Fibroblast of lung (primary cell): Measurements from ENCODE around the gene PCSK1. TPM values are rescaled to one million over a fixed set of nuclear protein-coding genes. Genes with fewer than 3 reads are reported as not detected.
"Not testable (repeated sequence)": the region's sequence is repeated elsewhere in the genome, so short reads cannot be mapped to it uniquely, and the experiment has no call there.

Experiments used
- DNase-seq, 2 donors: peaks; one replicate each; pipeline versions ENCODE4 v3.0.0 to v3.0.0-alpha.2; 2010; ENCODE audit warnings: low read depth in 2 of 2
- H2AFZ ChIP-seq: 2 replicates; pipeline ENCODE4 v1.5.1; 2012; ENCODE audit warnings: low read length, control low read depth, inconsistent platforms
- H3K27ac ChIP-seq: 2 replicates; pipeline ENCODE4 v1.5.1; 2011; ENCODE audit warnings: low read length, control low read depth; ENCODE audit not compliant: insufficient read depth
- H3K27me3 ChIP-seq: 2 replicates; pipeline ENCODE4 v1.5.1; 2011; ENCODE audit warnings: mild to moderate bottlenecking, low read length; ENCODE audit not compliant: control insufficient read depth, insufficient read depth
- H3K36me3 ChIP-seq: 2 replicates; pipeline ENCODE4 v1.5.1; 2011; ENCODE audit warnings: low read length; ENCODE audit not compliant: control insufficient read depth, insufficient read depth
- H3K4me1 ChIP-seq: 2 replicates; pipeline ENCODE4 v1.5.1; 2011; ENCODE audit warnings: low read length; ENCODE audit not compliant: control insufficient read depth, insufficient read depth; ENCODE audit errors: extremely low read depth
- H3K4me2 ChIP-seq: 2 replicates; pipeline ENCODE4 v1.5.1; 2011; ENCODE audit warnings: low read length, control low read depth; ENCODE audit not compliant: insufficient read depth; ENCODE audit errors: extremely low read depth
- H3K4me3 ChIP-seq, 4 experiments: fragments of 200-600 bp in 1 of 4; sonication (generic) in 1 of 4; replicated peaks in 1 of 4; 2 replicates each; pipeline ENCODE4 v1.5.1; 2011 to 2016; ENCODE audit warnings: low read length in 4 of 4, low read depth in 3 of 4, mild to moderate bottlenecking in 3 of 4, control low read depth in 2 of 4, inconsistent platforms in 1 of 4, mixed read lengths in 1 of 4; ENCODE audit not compliant: insufficient read depth in 1 of 4; ENCODE audit errors: control extremely low read depth in 1 of 4
- H3K79me2 ChIP-seq: 2 replicates; pipeline ENCODE4 v1.5.1; 2012; ENCODE audit warnings: mild to moderate bottlenecking, low read length, inconsistent platforms; ENCODE audit not compliant: control insufficient read depth, insufficient read depth
- H3K9ac ChIP-seq: 2 replicates; pipeline ENCODE4 v1.5.1; 2011; ENCODE audit warnings: mild to moderate bottlenecking, low read length, control low read depth; ENCODE audit not compliant: insufficient read depth
- H3K9me3 ChIP-seq: 2 replicates; pipeline ENCODE4 v1.5.1; 2012; ENCODE audit warnings: low read depth, low read length; ENCODE audit not compliant: control insufficient read depth, insufficient read depth
- H4K20me1 ChIP-seq: 2 replicates; pipeline ENCODE4 v1.5.1; 2011; ENCODE audit warnings: low read length; ENCODE audit not compliant: control insufficient read depth, insufficient read depth; ENCODE audit errors: extremely low read depth
- CTCF ChIP-seq, 2 donors: IDR thresholded peaks in 1 of 2; conservative IDR thresholded peaks in 1 of 2; 1 replicate in 1 of 2; 2 replicates in 1 of 2; pipeline ENCODE4 v1.5.1; 2011 to 2012; ENCODE audit warnings: low read length in 2 of 2, control low read depth in 1 of 2, inconsistent platforms in 1 of 2, low read depth in 1 of 2, mild to moderate bottlenecking in 1 of 2
- EZH2 ChIP-seq: IDR thresholded peaks from 2 replicates; pipeline ENCODE4 v1.5.1; 2012; ENCODE audit warnings: low read length, control low read depth, mild to moderate bottlenecking; ENCODE audit errors: missing control alignments
- polyA plus RNA-seq, 2 donors: library from polyadenylated mRNA; depleted of rRNA in 1 of 2; stranded (reverse) in 1 of 2; unstranded in 1 of 2; fragments of >200 nt; gene quantifications; 2 replicates each; pipeline ENCODE4 v1.2.1, GENCODE V29; 2011 to 2012; ENCODE audit warnings: missing spikeins in 1 of 2
- total RNA-seq: library from RNA; depleted of rRNA; stranded (reverse); fragments of >200 nt; gene quantifications from 2 replicates; pipeline ENCODE4 v1.2.1, GENCODE V29; 2014

PCSK1 gene
- total and polyA plus RNA-seq, 2 donors (not counting 1 experiment from before 2014, with no cell fraction given): not detected

- Histone ChIP-seq H2AFZ (no peak overlapping the region), H3K4me2 (no peak overlapping the region), H3K9ac (no peak overlapping the region), H3K27me3 (no peaks in the 10 kb centered on the region), H3K4me3 (no peak overlapping the region), H3K9me3 (no peaks in the 10 kb centered on the region), H3K4me1 (no peaks in the 10 kb centered on the region), H3K27ac (no peak overlapping the region), H4K20me1 (no peaks in the 10 kb centered on the region), H3K79me2 (no peaks in the 10 kb centered on the region), H3K36me3 (no peaks in the 10 kb centered on the region)
- no peak for TF ChIP-seq EZH2
- TF ChIP-seq CTCF (conservative IDR thresholded peaks at IDR 0.05 in 1 of 2, IDR thresholded peaks at IDR 0.05 in 1 of 2; ENCODE audit: low read depth in 1 of 2, low read length in 2 of 2): no peak
- no peak for DNase-seq
Measured at GRCh38 chr5:96404191-96404867, 28.7 kb downstream of the PCSK1 start.

GRCh38 chr5:96402500-96402899, 30.5 kb downstream of the PCSK1 start:
- no peaks in the 10 kb centered on the region for H4K20me1 ChIP-seq
- H3K79me2 ChIP-seq: no peaks in the 10 kb centered on the region
- no peaks in the 10 kb centered on the region for H3K4me1 ChIP-seq
- H3K27ac ChIP-seq: no peak overlapping the region
- no peak overlapping the region for H3K4me3 ChIP-seq
- no peak overlapping the region for H3K4me2 ChIP-seq
- TF ChIP-seq CTCF (conservative IDR thresholded peaks at IDR 0.05 in 1 of 2, IDR thresholded peaks at IDR 0.05 in 1 of 2; ENCODE audit: low read depth in 1 of 2, low read length in 2 of 2): no peak
- no peak for TF ChIP-seq EZH2
- no peaks in the 10 kb centered on the region for H3K27me3 ChIP-seq
- no peaks in the 10 kb centered on the region for H3K36me3 ChIP-seq
- no peak overlapping the region for H3K9ac ChIP-seq
- no peak for DNase-seq
- H2AFZ ChIP-seq: no peak overlapping the region
- H3K9me3 ChIP-seq: no peaks in the 10 kb centered on the region

GRCh38 chr5:96396878-96397277, 36.2 kb downstream of the PCSK1 start:
- no peaks in the 10 kb centered on the region for H3K4me1 ChIP-seq
- DNase-seq: no peak

GRCh38 chr5:96395295-96395694, 37.8 kb downstream of the PCSK1 start:
- not testable (repeated sequence) for H3K27ac ChIP-seq, H3K4me1 ChIP-seq, H3K36me3 ChIP-seq, H3K27me3 ChIP-seq, H3K4me3 ChIP-seq, H3K4me2 ChIP-seq, H3K9ac ChIP-seq, H4K20me1 ChIP-seq, H3K9me3 ChIP-seq, H2AFZ ChIP-seq, H3K79me2 ChIP-seq, DNase-seq

More at GRCh38 chr5:96396878-96397277, 36.2 kb downstream of the PCSK1 start:
- Histone ChIP-seq H3K4me2 (no peak overlapping the region), H3K79me2 (no peaks in the 10 kb centered on the region), H4K20me1 (peaks cover 1% of the 10 kb centered on the region), H3K4me3 (no peak overlapping the region), H3K9ac (no peak overlapping the region), H3K27me3 (no peaks in the 10 kb centered on the region), H3K27ac (no peak overlapping the region), H3K9me3 (no peaks in the 10 kb centered on the region), H3K36me3 (no peaks in the 10 kb centered on the region), H2AFZ (no peak overlapping the region)
- no peak for TF ChIP-seq EZH2
- TF ChIP-seq CTCF (conservative IDR thresholded peaks at IDR 0.05 in 1 of 2, IDR thresholded peaks at IDR 0.05 in 1 of 2; ENCODE audit: low read depth in 1 of 2, low read length in 2 of 2): no peak
